Loucy (cell line): ENCODE data around the gene LRTM1.

Experiments
- CTCF ChIP-seq: fragments of 200-600 bp; sonication (generic); conservative IDR thresholded peaks from 2 replicates; pipeline ENCODE4 v1.5.1; 2014; ENCODE audit warnings: mild to moderate bottlenecking, antibody characterized with exemption, low read length
- EZH2phosphoT487 ChIP-seq: fragments of 200-600 bp; IDR thresholded peaks from 2 replicates; pipeline ENCODE4 v1.6.1; 2018; ENCODE audit warnings: antibody characterized with exemption, mild to moderate bottlenecking, moderate library complexity, borderline replicate concordance

- TF ChIP-seq CTCF (no peak), EZH2phosphoT487 (no peak)
Observed at GRCh38 chr3:54954521-54954920, 26.7 kb upstream of the LRTM1 start.
